Subcutaneous abdominal adipose tissue (tissue), 5 donors: ENCODE results near the gene ETNPPL.
A peak's percentile ranks its signal among the peaks of the same experiment; 100 is the strongest.

Source experiments
- H3K27ac ChIP-seq: one replicate; pipeline ENCODE4 v1.7.0; 2013; ENCODE audit warnings: low read depth, mild to moderate bottlenecking, inconsistent platforms, low read length, moderate library complexity
- H3K27me3 ChIP-seq, 5 donors: one replicate each; pipeline ENCODE4 v1.7.0; 2013; ENCODE audit warnings: low read length in 5 of 5, inconsistent platforms in 1 of 5; ENCODE audit not compliant: control insufficient read depth in 5 of 5, insufficient read depth in 4 of 5
- H3K36me3 ChIP-seq, 5 donors: one replicate each; pipeline ENCODE4 v1.7.0; 2013; ENCODE audit warnings: low read length in 5 of 5; ENCODE audit not compliant: control insufficient read depth in 5 of 5, insufficient read depth in 5 of 5
- H3K4me1 ChIP-seq, 5 donors: one replicate each; pipeline ENCODE4 v1.7.0; 2013; ENCODE audit warnings: low read length in 5 of 5, mild to moderate bottlenecking in 3 of 5, moderate library complexity in 1 of 5; ENCODE audit not compliant: control insufficient read depth in 5 of 5, insufficient read depth in 5 of 5
- H3K4me3 ChIP-seq, 5 donors: one replicate each; pipeline ENCODE4 v1.7.0; 2013; ENCODE audit warnings: low read length in 5 of 5, low read depth in 1 of 5
- H3K9ac ChIP-seq, 5 donors: one replicate each; pipeline ENCODE4 v1.7.0; 2013; ENCODE audit warnings: low read length in 5 of 5, mild to moderate bottlenecking in 4 of 5, moderate library complexity in 3 of 5
- H3K9me3 ChIP-seq, 5 donors: one replicate each; pipeline ENCODE4 v1.7.0; 2013; ENCODE audit warnings: low read length in 5 of 5; ENCODE audit not compliant: control insufficient read depth in 5 of 5
- donor health status: healthy.
- donor health status: healthy.
- donor health status: healthy.
- donor health status: healthy.
- donor health status: healthy.

ETNPPL gene

GRCh38 chr4:108762559-108763225, at the start of gene ETNPPL:
Gene ETNPPL, minus strand, starts transcription at chr4:108763053. Its CDS starts 155 bp downstream, at chr4:108762898.
- Histone ChIP-seq H3K4me3 (peak within 1 kb of the TSS; percentile 73 to 90 (median 80)), H3K36me3 (no peaks in the 10 kb centered on the region), H3K9ac (peak within 1 kb of the TSS in 4 of 5 donors; percentile 30 to 51 (median 44)), H3K9me3 (no peaks in the 10 kb centered on the region), H3K27me3 (peaks cover 4 to 17% (median 10%) of the 10 kb centered on the region in 5 donors), H3K4me1 (peaks cover 0 to 16% (median 14%) of the 10 kb centered on the region in 5 donors), H3K27ac (no peak within 1 kb of the TSS)

GRCh38 chr4:108811486-108811885, 48.6 kb upstream of the ETNPPL start:
- H3K27ac ChIP-seq: no peak overlapping the region
- no peaks in the 10 kb centered on the region for H3K9me3 ChIP-seq
- H3K27me3 ChIP-seq: no peaks in the 10 kb centered on the region
- H3K36me3 ChIP-seq: no peaks in the 10 kb centered on the region
- no peak overlapping the region for H3K9ac ChIP-seq
- H3K4me1 ChIP-seq: no peaks in the 10 kb centered on the region
- no peak overlapping the region for H3K4me3 ChIP-seq

GRCh38 chr4:108810087-108810486, 47.2 kb upstream of the ETNPPL start:
- H3K9ac ChIP-seq: no peak overlapping the region
- no peaks in the 10 kb centered on the region for H3K4me1 ChIP-seq
- no peaks in the 10 kb centered on the region for H3K9me3 ChIP-seq
- no peak overlapping the region for H3K4me3 ChIP-seq
- H3K27me3 ChIP-seq: no peaks in the 10 kb centered on the region
- H3K27ac ChIP-seq: no peak overlapping the region
- H3K36me3 ChIP-seq: no peaks in the 10 kb centered on the region

GRCh38 chr4:108804648-108805273, 41.9 kb upstream of the ETNPPL start:
- Histone ChIP-seq H3K4me1 (no peaks in the 10 kb centered on the region), H3K9me3 (no peaks in the 10 kb centered on the region), H3K27ac (no peak overlapping the region), H3K4me3 (no peak overlapping the region), H3K9ac (no peak overlapping the region), H3K27me3 (no peaks in the 10 kb centered on the region), H3K36me3 (no peaks in the 10 kb centered on the region)

- H3K27ac ChIP-seq: no peak overlapping the region
- H3K4me1 ChIP-seq: peaks cover 0 to 18% (median 10%) of the 10 kb centered on the region in 5 donors
- no peaks in the 10 kb centered on the region for H3K36me3 ChIP-seq
- H3K9ac ChIP-seq: no peak overlapping the region
- H3K27me3 ChIP-seq: no peaks in the 10 kb centered on the region
- no peak overlapping the region for H3K4me3 ChIP-seq
- H3K9me3 ChIP-seq: no peaks in the 10 kb centered on the region
Observed at GRCh38 chr4:108799306-108799705, 36.5 kb upstream of the ETNPPL start.

- Histone ChIP-seq H3K36me3 (no peaks in the 10 kb centered on the region), H3K27ac (peak overlapping the region; percentile 87), H3K9ac (peak overlapping the region in 1 of 5 donors; percentile 12), H3K27me3 (no peaks in the 10 kb centered on the region), H3K4me1 (peaks cover 0 to 30% (median 19%) of the 10 kb centered on the region in 5 donors), H3K4me3 (no peak overlapping the region), H3K9me3 (no peaks in the 10 kb centered on the region)
Observed at GRCh38 chr4:108796173-108796572, 33.3 kb upstream of the ETNPPL start.

GRCh38 chr4:108795733-108796132, 32.9 kb upstream of the ETNPPL start:
- Histone ChIP-seq H3K27ac (peak overlapping the region; percentile 87), H3K36me3 (no peaks in the 10 kb centered on the region), H3K27me3 (no peaks in the 10 kb centered on the region), H3K9me3 (no peaks in the 10 kb centered on the region), H3K9ac (no peak overlapping the region), H3K4me3 (no peak overlapping the region), H3K4me1 (peaks cover 0 to 30% (median 19%) of the 10 kb centered on the region in 5 donors)

- no peaks in the 10 kb centered on the region for H3K9me3 ChIP-seq
- no peaks in the 10 kb centered on the region for H3K27me3 ChIP-seq
- H3K4me3 ChIP-seq: no peak overlapping the region
- no peaks in the 10 kb centered on the region for H3K36me3 ChIP-seq
- H3K27ac ChIP-seq: no peak overlapping the region
- peak overlapping the region in 1 of 5 donors; percentile 20 for H3K9ac ChIP-seq
- peaks cover 0 to 30% (median 19%) of the 10 kb centered on the region in 5 donors for H3K4me1 ChIP-seq
Observed at GRCh38 chr4:108794136-108794535, 31.3 kb upstream of the ETNPPL start.

GRCh38 chr4:108793415-108793814, 30.6 kb upstream of the ETNPPL start:
- Histone ChIP-seq H3K36me3 (no peaks in the 10 kb centered on the region), H3K4me3 (no peak overlapping the region), H3K27ac (no peak overlapping the region), H3K9ac (no peak overlapping the region), H3K9me3 (no peaks in the 10 kb centered on the region), H3K4me1 (peaks cover 0 to 30% (median 19%) of the 10 kb centered on the region in 5 donors), H3K27me3 (no peaks in the 10 kb centered on the region)

GRCh38 chr4:108788731-108789130, 25.9 kb upstream of the ETNPPL start:
- Histone ChIP-seq H3K27ac (no peak overlapping the region), H3K9me3 (no peaks in the 10 kb centered on the region), H3K36me3 (no peaks in the 10 kb centered on the region), H3K9ac (no peak overlapping the region), H3K4me3 (no peak overlapping the region), H3K4me1 (peaks cover 0 to 6% (median 3%) of the 10 kb centered on the region in 5 donors), H3K27me3 (no peaks in the 10 kb centered on the region)
